Mucosa of rectum (tissue), 2 donors: Measurements from ENCODE around the gene NEUROG1.

ENCODE experiments used
- H3K27ac ChIP-seq, 2 donors: one replicate each; pipeline ENCODE4 v1.7.0; 2013; ENCODE audit warnings: inconsistent platforms in 2 of 2, low read depth in 2 of 2, low read length in 2 of 2
- H3K27me3 ChIP-seq, 2 donors: one replicate each; pipeline ENCODE4 v1.7.0; 2013; ENCODE audit warnings: low read length in 2 of 2; ENCODE audit not compliant: control insufficient read depth in 2 of 2, insufficient read depth in 2 of 2
- H3K36me3 ChIP-seq, 2 donors: one replicate each; pipeline ENCODE4 v1.7.0; 2013; ENCODE audit warnings: low read length in 2 of 2; ENCODE audit not compliant: control insufficient read depth in 2 of 2, insufficient read depth in 2 of 2
- H3K4me1 ChIP-seq, 2 donors: one replicate each; pipeline ENCODE4 v1.7.0; 2013; ENCODE audit warnings: low read length in 2 of 2, mild to moderate bottlenecking in 1 of 2; ENCODE audit not compliant: control insufficient read depth in 2 of 2, insufficient read depth in 2 of 2
- H3K4me3 ChIP-seq, 2 donors: one replicate each; pipeline ENCODE4 v1.7.0; 2013; ENCODE audit warnings: low read length in 2 of 2
- H3K9ac ChIP-seq, 2 donors: one replicate each; pipeline ENCODE4 v1.7.0; 2013; ENCODE audit warnings: low read length in 2 of 2, low read depth in 1 of 2, mild to moderate bottlenecking in 1 of 2
- H3K9me3 ChIP-seq, 2 donors: one replicate each; pipeline ENCODE4 v1.7.0; 2013; ENCODE audit warnings: low read length in 2 of 2; ENCODE audit not compliant: control insufficient read depth in 2 of 2
- donor health status: healthy.
- donor health status: Normal muscosa, but diverticular disease.

Gene NEUROG1

DNA sequence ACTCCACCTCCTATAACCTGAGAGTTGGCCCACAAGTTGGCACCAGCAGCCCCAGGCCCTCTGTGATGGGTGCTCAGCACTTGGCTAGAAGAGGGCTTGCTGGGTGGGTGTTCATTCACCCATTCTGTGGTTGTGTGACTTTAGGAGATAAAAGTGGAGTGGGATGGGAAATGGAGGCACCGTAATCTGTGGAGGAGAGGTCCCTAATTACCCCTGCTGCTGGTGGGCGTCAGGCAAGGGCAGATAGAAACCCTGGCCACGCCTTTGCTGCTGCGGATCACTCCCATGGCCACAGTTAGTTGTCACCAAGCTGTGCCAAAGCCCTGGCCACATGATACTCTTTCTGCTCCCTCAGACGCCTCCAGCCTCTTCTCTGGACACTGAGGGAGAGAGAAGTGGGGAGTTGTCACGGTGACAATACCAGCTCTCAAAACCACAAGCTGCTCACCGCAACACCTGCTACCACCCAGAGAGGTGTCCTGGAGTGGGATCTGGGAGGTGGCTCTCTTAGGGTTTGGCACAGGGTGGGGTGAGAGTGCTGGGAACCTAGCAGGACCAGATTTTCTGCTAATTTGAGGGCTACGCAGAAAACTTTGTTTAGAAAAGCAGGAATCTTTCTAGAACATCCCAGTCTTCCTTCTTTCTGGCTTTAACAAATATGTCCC is 12.0 kb upstream of the NEUROG1 start:
- Histone ChIP-seq H3K4me3 (no peak overlapping the region), H3K36me3 (no peaks in the 10 kb centered on the region), H3K9me3 (no peaks in the 10 kb centered on the region), H3K4me1 (peaks cover 2 to 3% of the 10 kb centered on the region in 2 donors), H3K27ac (no peak overlapping the region), H3K9ac (no peak overlapping the region), H3K27me3 (peaks cover 58 to 59% of the 10 kb centered on the region in 2 donors)

DNA sequence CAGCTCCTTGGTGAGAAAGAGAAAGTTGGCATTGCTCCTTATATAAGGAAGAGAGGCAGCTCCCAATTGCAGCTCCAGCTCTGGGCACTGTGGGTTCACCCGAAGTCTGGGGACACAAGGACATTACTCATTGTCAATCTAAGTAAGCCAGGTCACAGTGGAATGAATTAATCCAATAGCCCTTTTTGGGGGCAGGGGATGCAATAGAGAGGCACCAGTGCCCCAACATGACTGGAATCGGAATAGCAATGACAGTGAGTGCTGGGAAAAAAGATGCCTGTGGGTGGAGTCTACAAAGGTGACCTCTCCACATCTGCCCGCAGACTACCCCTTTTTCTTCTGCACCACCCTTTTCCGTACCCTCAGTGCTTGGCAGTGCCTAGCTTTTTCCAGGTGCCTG is 11.1 kb upstream of the NEUROG1 start:
- no peaks in the 10 kb centered on the region for H3K36me3 ChIP-seq
- peaks cover 63 to 65% of the 10 kb centered on the region in 2 donors for H3K27me3 ChIP-seq
- H3K4me1 ChIP-seq: peaks cover 2 to 3% of the 10 kb centered on the region in 2 donors
- no peak overlapping the region for H3K4me3 ChIP-seq
- no peak overlapping the region for H3K27ac ChIP-seq
- no peaks in the 10 kb centered on the region for H3K9me3 ChIP-seq
- H3K9ac ChIP-seq: no peak overlapping the region

DNA sequence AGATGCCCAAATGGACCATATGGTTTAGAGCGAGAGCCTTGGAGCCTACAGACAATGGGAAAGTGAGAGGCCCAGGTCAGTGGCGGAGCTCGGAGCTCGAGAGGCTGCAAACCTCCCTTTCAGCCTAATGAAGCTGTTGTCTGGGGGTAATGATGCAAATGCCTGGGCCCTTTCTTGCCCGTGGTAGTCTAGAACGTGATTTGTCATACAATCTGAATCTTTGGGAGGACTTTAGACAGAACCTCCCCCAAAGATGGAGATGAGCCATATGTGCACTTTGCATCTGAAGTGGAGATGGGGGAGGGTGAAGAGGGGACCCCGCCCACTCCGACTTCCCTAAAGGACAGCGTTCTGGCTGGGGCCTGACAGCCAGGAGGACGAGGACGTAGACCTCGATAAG is 10.3 kb upstream of the NEUROG1 start:
- Histone ChIP-seq H3K4me3 (no peak overlapping the region), H3K36me3 (no peaks in the 10 kb centered on the region), H3K27me3 (peaks cover 67 to 71% of the 10 kb centered on the region in 2 donors)

DNA sequence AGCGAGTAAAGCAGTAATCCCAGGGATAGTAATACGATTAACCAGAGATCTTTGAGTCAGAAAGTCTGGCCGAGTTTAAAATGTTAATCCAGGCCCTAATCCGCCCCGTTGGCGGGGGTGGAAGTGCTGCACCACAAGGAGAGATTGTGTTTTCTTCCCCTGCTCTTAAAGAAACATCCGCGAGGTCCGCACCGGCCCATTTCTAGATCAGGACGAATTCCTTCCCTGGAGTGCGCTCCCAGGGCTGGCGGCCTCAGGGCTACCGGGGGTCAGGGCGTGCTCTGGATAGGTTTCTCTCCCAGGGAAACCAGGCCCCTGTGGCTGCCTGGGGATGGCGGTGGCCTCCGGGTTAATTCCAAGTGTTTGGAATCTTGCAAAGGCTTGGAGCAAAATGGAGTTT is 9.3 kb upstream of the NEUROG1 start:
- Histone ChIP-seq H3K27ac (no peak overlapping the region), H3K27me3 (peaks cover 72 to 75% of the 10 kb centered on the region in 2 donors), H3K4me1 (peaks cover 2 to 3% of the 10 kb centered on the region in 2 donors), H3K9ac (no peak overlapping the region), H3K9me3 (no peaks in the 10 kb centered on the region), H3K4me3 (no peak overlapping the region), H3K36me3 (no peaks in the 10 kb centered on the region)

More for the DNA sequence above, 10.3 kb upstream of the NEUROG1 start:
- Histone ChIP-seq H3K4me1 (peaks cover 2 to 3% of the 10 kb centered on the region in 2 donors), H3K27ac (no peak overlapping the region), H3K9ac (no peak overlapping the region), H3K9me3 (no peaks in the 10 kb centered on the region)

DNA sequence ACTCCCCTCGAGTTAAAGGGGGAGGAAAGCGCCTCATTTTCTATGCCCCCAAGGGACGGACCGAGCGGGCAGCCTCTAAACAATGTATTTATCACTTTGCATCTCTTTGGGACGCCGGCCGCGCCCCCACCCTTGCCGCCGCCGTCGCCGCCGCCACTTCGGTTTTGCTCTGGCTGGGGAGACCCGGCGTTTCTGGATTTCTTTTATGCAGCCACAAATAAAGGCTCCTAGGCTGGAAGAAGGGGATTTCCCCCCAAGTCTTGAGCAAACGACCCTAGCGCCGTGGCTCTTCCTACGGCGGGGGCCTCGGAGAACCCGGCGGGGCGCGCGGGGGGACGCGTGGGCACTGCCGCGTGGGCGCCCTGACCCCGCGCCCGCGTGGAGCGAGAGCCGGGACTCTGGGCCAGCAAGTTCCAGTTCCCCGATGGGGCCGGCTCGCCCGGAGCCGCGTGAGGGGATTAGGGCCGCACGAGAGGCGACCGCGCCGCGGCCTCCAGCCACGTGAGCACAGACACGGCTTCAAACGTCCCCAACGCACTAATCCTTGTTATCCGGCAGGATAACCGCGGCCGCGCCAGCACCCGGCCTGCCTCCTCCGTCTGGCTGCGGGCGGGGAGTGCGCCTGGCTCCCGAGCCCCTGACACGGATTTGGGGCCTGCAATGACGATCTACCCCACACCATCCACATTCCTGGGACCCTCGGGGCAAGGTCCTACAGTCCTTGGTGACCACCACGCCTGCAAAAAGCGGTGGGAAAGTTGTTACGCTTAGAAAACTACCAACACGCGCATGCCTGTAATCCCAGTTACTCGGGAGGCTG is 7.9 kb upstream of the NEUROG1 start:
- H3K27ac ChIP-seq: no peak overlapping the region
- H3K4me1 ChIP-seq: peaks cover 2 to 3% of the 10 kb centered on the region in 2 donors
- H3K9me3 ChIP-seq: no peaks in the 10 kb centered on the region
- peak overlapping the region in 1 of 2 donors; percentile 42 for H3K9ac ChIP-seq
- peaks cover 70 to 85% of the 10 kb centered on the region in 2 donors for H3K27me3 ChIP-seq
- H3K36me3 ChIP-seq: no peaks in the 10 kb centered on the region
- H3K4me3 ChIP-seq: peak overlapping the region; percentile 38 to 74

DNA sequence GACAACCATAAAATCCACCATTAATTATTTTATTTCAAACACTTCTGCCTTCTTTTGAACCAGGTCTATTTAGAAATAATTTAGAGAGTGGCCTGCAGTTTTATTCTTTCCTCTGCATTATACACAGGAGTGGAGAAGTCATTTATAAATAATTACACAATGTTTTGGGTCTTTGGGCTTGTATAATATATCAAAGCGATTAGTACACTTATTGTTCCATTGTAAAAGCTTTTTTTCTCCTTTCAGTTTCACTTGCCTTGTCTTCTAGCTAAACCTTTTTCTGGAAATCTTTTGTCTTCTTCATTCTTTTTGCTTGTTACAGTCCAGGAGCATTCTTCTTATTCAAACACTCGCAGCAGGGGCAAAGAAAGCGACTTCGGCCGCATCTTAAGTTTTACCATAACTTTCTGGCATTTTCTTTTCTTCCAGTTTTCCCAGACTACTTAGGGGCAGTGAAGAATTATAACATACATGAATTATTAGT is 7.3 kb upstream of the NEUROG1 start:
- H3K36me3 ChIP-seq: no peaks in the 10 kb centered on the region
- no peak overlapping the region for H3K9ac ChIP-seq
- H3K27ac ChIP-seq: no peak overlapping the region
- H3K27me3 ChIP-seq: peaks cover 70 to 82% of the 10 kb centered on the region in 2 donors
- H3K9me3 ChIP-seq: no peaks in the 10 kb centered on the region
- peak overlapping the region; percentile 38 to 74 for H3K4me3 ChIP-seq
- H3K4me1 ChIP-seq: peaks cover 2 to 3% of the 10 kb centered on the region in 2 donors

DNA sequence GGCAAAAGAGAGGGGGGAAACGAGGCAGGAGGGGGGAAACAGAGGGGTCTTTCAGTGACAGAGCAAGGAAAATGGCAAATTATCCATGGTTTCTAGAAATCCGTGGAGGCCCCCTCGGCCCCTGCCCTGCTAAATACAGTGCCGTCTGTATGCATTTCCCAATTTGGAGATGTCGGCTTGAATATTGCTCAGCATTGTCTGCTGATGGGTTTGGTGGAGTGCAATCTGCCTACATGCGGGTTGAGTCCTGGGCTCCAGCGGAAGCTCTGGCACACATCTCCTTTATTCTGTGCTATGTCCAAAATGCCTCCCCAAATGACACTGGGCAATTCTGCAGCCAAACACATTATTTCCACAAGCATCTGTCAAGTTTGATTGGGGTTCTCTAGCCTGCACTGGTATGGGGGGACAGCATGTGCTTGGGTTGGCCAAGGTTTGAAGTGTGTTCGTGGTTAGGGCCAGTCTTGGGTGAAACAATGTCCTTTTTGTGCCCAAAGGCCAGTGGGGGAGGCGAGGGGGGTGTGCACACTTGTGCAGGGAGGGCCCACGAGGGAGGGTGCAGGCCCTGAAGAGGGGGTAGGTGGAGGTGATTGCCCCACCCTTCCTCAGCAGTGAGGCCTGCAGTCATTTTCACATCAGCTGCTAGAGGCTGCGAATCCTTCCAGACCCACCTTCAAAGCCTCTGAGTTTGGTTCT is 6.2 kb upstream of the NEUROG1 start:
- Histone ChIP-seq H3K36me3 (no peaks in the 10 kb centered on the region), H3K9me3 (no peaks in the 10 kb centered on the region), H3K27ac (no peak overlapping the region), H3K27me3 (peaks cover 67 to 83% of the 10 kb centered on the region in 2 donors), H3K4me3 (no peak overlapping the region), H3K9ac (no peak overlapping the region), H3K4me1 (peaks cover 2 to 3% of the 10 kb centered on the region in 2 donors)

DNA sequence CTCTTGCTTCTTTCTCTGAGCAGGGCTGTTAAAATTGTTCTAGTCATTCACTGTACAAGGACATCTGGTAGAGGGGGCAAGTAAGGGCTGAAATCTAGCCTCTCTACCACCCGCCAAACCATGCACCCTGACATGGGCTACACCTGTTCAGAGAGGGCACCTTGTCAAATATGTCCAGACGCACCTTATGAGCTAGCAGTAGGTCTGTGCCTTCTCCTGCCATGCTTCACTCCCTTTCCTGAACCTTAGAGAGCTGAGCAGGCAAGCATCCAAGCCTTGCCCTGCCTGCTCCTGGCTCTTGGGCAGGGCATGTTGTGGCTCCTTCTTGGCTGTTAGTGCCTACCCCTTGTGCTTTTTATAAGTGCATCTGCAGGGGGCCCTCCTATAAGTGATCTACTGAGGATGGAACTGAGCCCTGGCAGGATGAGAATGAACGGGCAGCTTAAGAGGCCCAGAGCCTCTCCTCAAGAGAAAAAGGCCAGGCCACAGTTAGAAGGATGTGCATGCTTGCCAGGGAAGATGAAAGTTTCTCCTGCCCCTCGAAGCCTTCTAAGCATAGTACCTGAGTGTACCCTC is 3.8 kb upstream of the NEUROG1 start:
- H3K9ac ChIP-seq: no peak overlapping the region
- H3K27me3 ChIP-seq: peaks cover 66 to 76% of the 10 kb centered on the region in 2 donors
- peaks cover 2 to 3% of the 10 kb centered on the region in 2 donors for H3K4me1 ChIP-seq
- H3K27ac ChIP-seq: no peak overlapping the region
- H3K36me3 ChIP-seq: no peaks in the 10 kb centered on the region
- H3K9me3 ChIP-seq: no peaks in the 10 kb centered on the region
- H3K4me3 ChIP-seq: no peak overlapping the region

DNA sequence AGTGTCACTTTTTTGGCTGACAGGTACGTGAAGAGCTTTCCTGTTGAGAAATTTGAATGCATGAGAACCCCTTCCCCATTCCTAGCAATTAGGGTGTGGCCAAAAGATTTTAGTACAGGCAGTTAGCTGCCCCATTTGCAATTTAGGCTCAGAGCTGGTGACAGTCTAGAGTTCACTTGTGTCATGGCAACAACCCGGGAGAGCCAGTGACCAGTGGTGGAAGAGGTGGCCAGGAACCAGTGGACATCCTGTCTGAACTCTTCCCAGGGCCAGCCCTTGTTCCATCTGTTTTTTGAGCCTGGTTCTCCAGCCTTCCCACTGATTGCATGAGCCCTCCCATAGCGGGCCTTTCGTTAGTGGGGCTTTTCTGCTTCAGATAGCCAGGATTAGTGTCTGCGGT is 2.5 kb upstream of the NEUROG1 start:
- no peaks in the 10 kb centered on the region for H3K36me3 ChIP-seq
- H3K27ac ChIP-seq: no peak overlapping the region
- H3K9me3 ChIP-seq: no peaks in the 10 kb centered on the region
- H3K27me3 ChIP-seq: peaks cover 68 to 79% of the 10 kb centered on the region in 2 donors
- no peak overlapping the region for H3K9ac ChIP-seq
- no peak overlapping the region for H3K4me3 ChIP-seq
- H3K4me1 ChIP-seq: no peaks in the 10 kb centered on the region
